ENCODE data around the gene SSH2.

SSH2 gene

DNA sequence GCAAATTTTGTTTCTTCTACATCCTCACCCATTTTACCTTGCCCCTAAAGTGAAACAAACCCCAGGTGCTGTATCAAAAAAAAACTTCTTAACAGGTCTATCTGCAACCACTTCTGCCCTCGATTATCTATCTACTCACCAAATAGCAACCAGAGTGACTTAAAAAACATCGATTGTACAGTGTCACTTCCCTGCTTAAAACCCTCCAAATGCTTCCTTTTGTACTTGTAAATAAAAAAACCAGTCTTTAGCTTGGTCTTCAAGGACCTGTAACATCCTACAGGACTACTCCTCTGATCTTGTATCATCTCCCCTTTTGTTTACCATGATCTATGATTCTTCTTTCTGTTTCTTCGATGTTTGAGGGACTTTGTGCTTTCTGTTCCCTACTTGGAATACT is 224.6 kb downstream of the SSH2 start:
- Histone ChIP-seq H3K36me3 (ENCODE audit: insufficient read depth) (no peaks in the 10 kb centered on the region), H2AFZ (ENCODE audit: low read depth) (no peak overlapping the region), H4K20me1 (ENCODE audit: insufficient read depth) (no peaks in the 10 kb centered on the region), H3K27me3 (ENCODE audit: insufficient read depth, low read depth) (no peaks in the 10 kb centered on the region), H3K4me1 (ENCODE audit: low read depth, poor library complexity, severe bottlenecking) (peaks cover 31% of the 10 kb centered on the region), H3K27ac (peak overlapping the region; percentile 100; the same call in 1 of the 2 replicates), H3K9ac (no peak overlapping the region), H3K4me2 (peak overlapping the region; percentile 94), H3K79me2 (ENCODE audit: insufficient read depth, low read depth) (no peaks in the 10 kb centered on the region), H3K4me3 (IDR thresholded peaks at IDR 0.05; ENCODE audit: insufficient read depth, low read depth, low read length) (no peak overlapping the region)
- TF ChIP-seq, protein P1, sequence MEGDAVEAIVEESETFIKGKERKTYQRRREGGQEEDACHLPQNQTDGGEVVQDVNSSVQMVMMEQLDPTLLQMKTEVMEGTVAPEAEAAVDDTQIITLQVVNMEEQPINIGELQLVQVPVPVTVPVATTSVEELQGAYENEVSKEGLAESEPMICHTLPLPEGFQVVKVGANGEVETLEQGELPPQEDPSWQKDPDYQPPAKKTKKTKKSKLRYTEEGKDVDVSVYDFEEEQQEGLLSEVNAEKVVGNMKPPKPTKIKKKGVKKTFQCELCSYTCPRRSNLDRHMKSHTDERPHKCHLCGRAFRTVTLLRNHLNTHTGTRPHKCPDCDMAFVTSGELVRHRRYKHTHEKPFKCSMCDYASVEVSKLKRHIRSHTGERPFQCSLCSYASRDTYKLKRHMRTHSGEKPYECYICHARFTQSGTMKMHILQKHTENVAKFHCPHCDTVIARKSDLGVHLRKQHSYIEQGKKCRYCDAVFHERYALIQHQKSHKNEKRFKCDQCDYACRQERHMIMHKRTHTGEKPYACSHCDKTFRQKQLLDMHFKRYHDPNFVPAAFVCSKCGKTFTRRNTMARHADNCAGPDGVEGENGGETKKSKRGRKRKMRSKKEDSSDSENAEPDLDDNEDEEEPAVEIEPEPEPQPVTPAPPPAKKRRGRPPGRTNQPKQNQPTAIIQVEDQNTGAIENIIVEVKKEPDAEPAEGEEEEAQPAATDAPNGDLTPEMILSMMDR (conservative IDR thresholded peaks at IDR 0.05; ENCODE audit: low read depth, low read length), result no peak

DNA sequence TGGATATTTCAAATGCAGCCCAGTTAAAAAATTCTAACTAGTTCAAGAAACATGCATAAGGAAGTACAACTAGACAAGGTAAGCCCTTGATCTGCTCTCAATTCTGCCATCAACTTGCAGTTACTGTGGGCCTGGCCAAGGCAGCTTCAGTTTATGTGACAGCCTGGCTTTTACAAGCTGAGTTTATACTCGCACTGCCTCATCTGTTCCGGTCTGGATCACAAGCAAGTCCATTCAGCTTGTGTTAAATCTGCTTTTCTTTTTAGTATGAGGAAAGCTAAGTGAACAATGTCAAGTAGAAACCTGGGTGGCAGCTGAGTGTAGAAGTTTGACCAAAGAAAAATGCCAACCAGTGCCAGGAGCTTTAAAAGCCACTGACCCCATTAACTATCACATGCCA is 230.7 kb downstream of the SSH2 start:
- Histone ChIP-seq H3K27ac (no peak overlapping the region), H3K4me2 (no peak overlapping the region), H3K4me3 (IDR thresholded peaks at IDR 0.05; ENCODE audit: insufficient read depth, low read depth, low read length) (no peak overlapping the region), H4K20me1 (ENCODE audit: insufficient read depth) (no peaks in the 10 kb centered on the region), H3K79me2 (ENCODE audit: insufficient read depth, low read depth) (no peaks in the 10 kb centered on the region), H3K9ac (no peak overlapping the region), H3K4me1 (ENCODE audit: low read depth, poor library complexity, severe bottlenecking) (peaks cover 12% of the 10 kb centered on the region), H3K36me3 (ENCODE audit: insufficient read depth) (no peaks in the 10 kb centered on the region), H2AFZ (ENCODE audit: low read depth) (no peak overlapping the region), H3K27me3 (ENCODE audit: insufficient read depth, low read depth) (no peaks in the 10 kb centered on the region)
- TF ChIP-seq, protein P1 (conservative IDR thresholded peaks at IDR 0.05; ENCODE audit: low read depth, low read length), result no peak

DNA sequence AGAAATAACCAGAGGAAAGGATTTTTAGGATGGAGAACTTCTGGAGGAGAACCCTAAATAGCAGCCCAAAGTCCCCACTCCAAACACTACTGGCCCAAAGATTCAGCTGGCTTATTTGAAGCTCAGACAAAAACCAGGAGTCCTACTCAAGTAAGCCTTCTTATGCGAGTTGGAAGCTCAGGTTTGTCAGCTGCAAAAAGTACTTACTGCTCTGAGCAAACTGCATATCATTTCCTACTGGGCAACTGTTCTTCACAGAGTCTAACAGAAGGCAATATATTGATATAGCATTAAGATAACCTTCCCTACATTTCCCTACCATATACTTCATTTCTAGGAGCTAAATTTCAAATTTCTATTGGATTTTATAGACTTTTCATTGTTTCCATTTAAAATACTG is 231.2 kb downstream of the SSH2 start:
- TF ChIP-seq, protein P1 (conservative IDR thresholded peaks at IDR 0.05; ENCODE audit: low read depth, low read length), result no peak

DNA sequence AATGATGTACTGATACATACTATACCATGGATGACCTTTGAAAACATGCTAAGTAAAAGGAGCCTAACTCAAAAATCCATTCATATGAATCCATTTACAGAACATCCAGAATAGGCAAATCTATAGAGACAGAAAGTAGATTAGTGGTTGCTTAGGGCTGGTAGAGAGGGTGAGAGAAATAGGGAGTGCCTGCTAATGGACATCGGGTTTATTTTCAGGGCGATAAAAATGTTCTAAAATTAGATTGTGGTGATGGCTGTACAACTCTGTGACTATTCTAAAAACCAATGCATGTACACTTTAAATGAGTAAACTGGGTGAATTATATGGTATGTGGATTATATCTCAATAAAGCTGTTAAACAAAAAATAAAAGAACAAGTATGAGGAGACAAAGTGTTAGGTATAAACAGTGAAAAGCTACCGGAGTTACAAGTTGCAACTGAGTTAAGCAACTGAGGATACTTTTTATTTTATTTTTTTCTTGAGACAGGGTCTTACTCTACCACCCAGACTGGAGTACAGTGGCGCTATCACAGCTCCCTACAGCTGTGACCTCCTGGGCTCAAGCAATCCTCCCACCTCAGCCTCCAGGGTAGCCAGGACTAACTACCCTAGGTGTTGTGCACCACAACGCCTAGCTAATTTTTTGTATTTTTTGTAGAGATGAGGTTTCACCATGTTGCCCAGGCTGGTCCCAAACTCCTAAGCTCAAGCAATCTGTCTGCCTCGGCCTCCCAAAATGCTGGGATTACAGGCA is 231.8 kb downstream of the SSH2 start:
- TF ChIP-seq, protein P1 (conservative IDR thresholded peaks at IDR 0.05; ENCODE audit: low read depth, low read length), result no peak
- Histone ChIP-seq H2AFZ (ENCODE audit: low read depth) (no peak overlapping the region), H3K27ac (no peak overlapping the region), H3K4me2 (peak overlapping the region; percentile 21; the same call in 1 of the 2 replicates), H3K27me3 (ENCODE audit: insufficient read depth, low read depth) (no peaks in the 10 kb centered on the region), H3K36me3 (ENCODE audit: insufficient read depth) (no peaks in the 10 kb centered on the region), H3K79me2 (ENCODE audit: insufficient read depth, low read depth) (no peaks in the 10 kb centered on the region), H4K20me1 (ENCODE audit: insufficient read depth) (no peaks in the 10 kb centered on the region), H3K9ac (no peak overlapping the region), H3K4me3 (IDR thresholded peaks at IDR 0.05; ENCODE audit: insufficient read depth, low read depth, low read length) (no peak overlapping the region), H3K4me1 (ENCODE audit: low read depth, poor library complexity, severe bottlenecking) (peaks cover 12% of the 10 kb centered on the region)

More for the DNA sequence above, 231.2 kb downstream of the SSH2 start:
- Histone ChIP-seq H3K9ac (no peak overlapping the region), H3K27ac (no peak overlapping the region), H3K4me2 (no peak overlapping the region), H2AFZ (ENCODE audit: low read depth) (no peak overlapping the region), H3K4me3 (IDR thresholded peaks at IDR 0.05; ENCODE audit: insufficient read depth, low read depth, low read length) (no peak overlapping the region), H3K27me3 (ENCODE audit: insufficient read depth, low read depth) (no peaks in the 10 kb centered on the region), H4K20me1 (ENCODE audit: insufficient read depth) (no peaks in the 10 kb centered on the region), H3K79me2 (ENCODE audit: insufficient read depth, low read depth) (no peaks in the 10 kb centered on the region), H3K4me1 (ENCODE audit: low read depth, poor library complexity, severe bottlenecking) (peaks cover 12% of the 10 kb centered on the region), H3K36me3 (ENCODE audit: insufficient read depth) (no peaks in the 10 kb centered on the region)

All from KMS-11 (cell line).